ENCODE data around the gene EFNB2.

The EFNB2 gene

GRCh38 chr13:106479929-106480328 lies 55.5 kb downstream of the EFNB2 start:
- no peak for DNase-seq

- DNase-seq: no peak
These were observed 57.3 kb downstream of the EFNB2 start for GRCh38 chr13:106478116-106478515.

- DNase-seq: no peak
These were observed 58.2 kb downstream of the EFNB2 start for GRCh38 chr13:106477303-106477702.

GRCh38 chr13:106475852-106476251 lies 59.6 kb downstream of the EFNB2 start:
- DNase-seq: no peak

- DNase-seq: no peak
These were observed 60.5 kb downstream of the EFNB2 start for GRCh38 chr13:106474912-106475311.

GRCh38 chr13:106473154-106473553 lies 62.3 kb downstream of the EFNB2 start:
- no peak for DNase-seq

GRCh38 chr13:106472621-106473020 lies 62.8 kb downstream of the EFNB2 start:
- DNase-seq: no peak

- DNase-seq: peak in 1 of 2 experiments; percentile 23
These were observed 63.4 kb downstream of the EFNB2 start for GRCh38 chr13:106471957-106472543.

- no peak for DNase-seq
These were observed 64.9 kb downstream of the EFNB2 start for GRCh38 chr13:106470576-106470975.

GRCh38 chr13:106468744-106469590 lies 66.5 kb downstream of the EFNB2 start:
- DNase-seq: no peak

- DNase-seq: no peak
These were observed 67.3 kb downstream of the EFNB2 start for GRCh38 chr13:106468207-106468606.

GRCh38 chr13:106467427-106468122 lies 67.9 kb downstream of the EFNB2 start:
- no peak for DNase-seq

- no peak for DNase-seq
These were observed 68.6 kb downstream of the EFNB2 start for GRCh38 chr13:106466691-106467426.

GRCh38 chr13:106464076-106464475 lies 71.4 kb downstream of the EFNB2 start:
- no peak for DNase-seq

- no peak for DNase-seq
These were observed 72.8 kb downstream of the EFNB2 start for GRCh38 chr13:106462710-106463109.

- DNase-seq: no peak
These were observed 79.7 kb downstream of the EFNB2 start for GRCh38 chr13:106455777-106456176.

- DNase-seq: no peak
These were observed 80.3 kb downstream of the EFNB2 start for GRCh38 chr13:106455190-106455589.

GRCh38 chr13:106453101-106453500 lies 82.4 kb downstream of the EFNB2 start:
- no peak for DNase-seq

GRCh38 chr13:106450991-106451390 lies 84.5 kb downstream of the EFNB2 start:
- DNase-seq: no peak

GRCh38 chr13:106449096-106449495 lies 86.4 kb downstream of the EFNB2 start:
- DNase-seq: no peak

- DNase-seq: no peak
These were observed 89.5 kb downstream of the EFNB2 start for GRCh38 chr13:106445996-106446395.

GRCh38 chr13:106443607-106444322 lies 91.7 kb downstream of the EFNB2 start:
- no peak for DNase-seq
